NCI-H1417 treated with DMSO at 0.1 percent for 48 hours (cell line): ENCODE data around the gene PPT1.

Source experiments
- DNase-seq: peaks from one replicate; lab custom pipeline; 2025; lab: John Stamatoyannopoulos, UW

Gene PPT1

DNA sequence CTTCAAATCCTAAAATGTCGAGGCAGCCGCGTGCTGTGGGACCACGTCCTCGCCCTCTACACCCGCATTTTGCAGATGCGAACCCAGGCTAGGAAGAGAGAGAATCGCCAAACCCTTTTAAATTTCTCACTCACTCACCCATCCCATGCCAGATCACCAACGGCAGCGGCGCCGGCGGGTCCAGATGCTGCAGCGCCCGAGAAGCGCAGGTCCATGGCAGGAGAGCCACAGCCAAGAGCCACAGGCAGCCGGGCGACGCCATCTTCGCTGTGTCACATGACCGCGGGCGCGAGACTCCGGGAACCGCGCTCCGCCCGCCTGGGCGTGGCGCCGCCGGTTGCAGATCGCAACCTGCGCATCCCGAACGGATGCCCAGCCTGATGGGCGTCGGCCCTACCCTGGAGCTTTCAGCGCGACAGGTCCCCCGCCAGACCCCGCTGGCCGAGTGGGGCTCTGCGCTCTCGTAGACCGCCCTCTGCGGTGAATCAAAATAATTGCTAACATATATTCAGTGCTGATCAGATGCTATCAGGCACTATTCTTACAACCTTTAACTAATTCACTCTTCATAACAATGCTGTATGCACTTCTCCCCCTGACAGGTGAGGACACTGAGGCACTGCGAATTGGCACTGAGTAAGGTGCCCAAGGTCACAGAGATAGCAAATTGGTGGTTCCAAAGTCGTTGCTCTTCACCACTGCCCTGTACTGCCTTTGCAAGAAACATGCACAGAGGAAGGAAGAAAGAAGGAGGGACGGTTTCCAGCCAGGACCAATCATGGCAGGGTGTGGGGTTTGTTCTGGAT, at the start of gene PPT1:
PPT1 (minus strand) TSS at position 276 of the 806 bp plus-strand sequence; CDS start at position 262, 14 bp downstream.
- DNase-seq = peak; percentile 30

DNA sequence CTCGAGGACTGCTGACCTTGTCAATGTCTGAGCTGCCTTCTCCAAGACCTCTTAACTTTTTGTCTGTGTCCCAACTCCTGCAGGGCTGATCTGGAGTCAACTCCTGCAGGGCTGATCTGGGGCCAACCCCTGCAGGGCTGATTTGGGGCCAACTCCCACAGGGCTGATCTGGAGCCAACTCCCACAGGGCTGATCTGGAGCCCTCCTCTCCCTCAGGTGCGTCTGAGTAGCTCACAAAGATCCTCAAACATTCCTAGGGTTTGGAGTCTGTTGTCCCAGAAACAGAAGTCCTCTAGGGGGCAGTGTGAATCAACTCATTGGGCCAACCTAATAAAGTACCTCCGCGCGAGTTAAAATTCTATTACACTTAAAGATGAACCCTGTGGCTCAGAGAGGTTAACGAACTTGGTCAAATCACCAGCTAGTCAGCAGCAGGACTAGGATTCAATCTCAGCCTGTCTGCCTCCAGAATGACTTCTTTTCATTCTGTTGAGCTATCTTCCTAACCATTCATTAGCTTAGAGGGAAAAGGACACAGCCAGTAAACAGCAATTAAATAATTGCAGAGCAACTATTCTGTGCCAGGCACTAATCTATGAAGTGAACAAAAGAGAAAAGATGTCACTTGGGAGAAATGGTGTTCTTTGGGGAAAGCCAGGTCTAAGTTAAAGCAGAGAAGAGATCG, 47.0 kb upstream of the PPT1 start:
- peak; percentile 5 for DNase-seq

DNA sequence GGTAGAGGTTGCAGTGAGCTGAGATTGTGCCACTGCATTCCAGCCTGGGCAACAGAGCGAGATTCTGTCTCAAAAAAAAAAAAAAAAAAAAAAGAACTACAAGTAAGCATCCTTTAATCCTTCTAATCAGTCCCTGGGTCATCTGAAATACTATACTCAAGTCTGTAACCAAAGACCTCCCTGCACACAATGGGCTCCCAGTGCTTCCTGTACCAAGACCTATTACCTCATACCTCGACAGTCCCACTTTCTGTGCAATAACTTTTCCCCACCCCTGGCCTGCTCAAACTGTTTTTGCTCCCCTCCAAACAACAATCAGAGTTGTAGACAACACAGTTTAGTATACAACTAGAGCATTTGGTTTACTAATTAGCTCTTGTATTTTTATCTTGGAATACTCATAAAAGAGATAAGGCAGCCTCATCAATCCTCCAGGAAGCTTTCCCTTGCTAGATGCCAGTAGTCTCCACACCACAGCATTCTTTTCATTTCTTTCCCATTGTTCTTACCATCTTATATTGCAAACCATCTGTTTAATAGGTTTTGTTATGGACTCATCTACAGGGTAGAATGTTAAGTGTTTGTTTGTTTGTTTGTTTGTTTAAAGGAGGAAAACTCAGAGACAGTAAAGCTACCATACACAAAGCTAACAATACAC, 45.0 kb upstream of the PPT1 start:
- DNase-seq = no peak

DNA sequence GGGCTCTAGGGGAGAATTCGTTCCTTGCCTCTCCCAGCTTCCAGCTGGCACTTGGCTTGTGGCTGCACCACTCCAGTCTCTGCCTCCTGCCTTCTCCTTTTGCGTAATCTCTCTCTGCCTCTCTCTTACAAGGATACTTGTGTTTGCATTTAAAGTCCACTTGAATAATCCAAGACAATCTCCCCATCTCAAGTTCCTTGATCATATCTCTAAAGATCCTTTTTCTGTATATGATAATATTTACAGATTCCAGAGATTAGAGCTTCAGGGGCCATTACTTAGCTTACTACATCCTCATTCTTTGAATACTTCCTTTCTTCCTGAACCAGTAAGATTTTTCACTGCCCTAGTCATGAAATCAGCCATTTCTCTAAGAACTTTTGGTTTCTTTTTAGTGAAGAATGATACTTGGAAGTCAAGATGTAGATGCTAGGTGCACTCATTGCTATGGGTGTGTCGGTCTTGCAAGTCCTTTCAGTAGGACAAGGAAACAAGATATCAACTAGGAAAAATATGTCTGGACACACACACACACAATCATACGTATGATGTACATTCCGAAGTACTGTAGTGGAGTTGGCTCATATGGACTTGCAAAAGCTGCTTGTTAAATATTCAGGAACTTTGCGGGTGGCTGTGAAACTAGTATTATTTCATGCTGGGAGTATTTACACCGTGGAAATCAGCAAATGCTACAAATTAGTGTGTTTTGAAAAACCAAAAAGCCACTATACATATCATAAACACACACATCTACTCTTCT, 43.3 kb upstream of the PPT1 start:
- DNase-seq = no peak

DNA sequence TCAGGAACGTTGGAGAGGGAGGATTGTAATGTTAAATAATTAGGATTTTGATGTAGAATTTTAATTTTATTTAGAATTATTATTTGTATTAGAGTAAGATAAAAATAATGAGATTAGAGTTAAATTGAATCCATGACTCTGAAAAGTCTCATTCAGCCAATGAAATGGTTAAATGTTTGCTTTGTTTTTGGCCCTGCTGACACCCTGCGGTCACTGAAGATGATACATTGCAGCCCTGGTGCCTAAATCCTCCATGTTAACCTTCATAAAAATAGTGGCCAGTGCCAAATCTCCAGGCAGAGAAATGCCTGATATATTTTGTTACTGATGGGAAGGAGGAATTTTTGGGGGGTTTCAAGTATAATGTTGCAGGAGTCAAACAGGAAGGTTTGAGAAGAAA, 36.8 kb upstream of the PPT1 start:
- DNase-seq = no peak

DNA sequence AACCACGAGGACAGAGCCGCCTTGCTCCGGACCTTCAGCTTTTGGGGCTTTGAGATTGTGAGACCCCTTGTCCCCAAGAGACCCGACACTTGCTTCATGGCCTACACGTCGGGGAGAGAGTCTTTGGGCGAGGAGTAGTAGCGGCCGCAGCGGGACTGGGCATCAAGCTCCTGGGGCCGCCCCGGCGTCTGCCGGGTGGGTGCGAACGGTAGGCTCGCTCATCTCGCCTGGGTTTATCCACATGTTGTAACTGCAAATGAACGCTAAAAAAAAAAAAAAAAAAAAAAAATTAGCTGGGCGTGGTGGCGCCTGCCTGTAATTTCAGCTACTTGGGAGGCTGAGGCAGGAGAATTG, 36.2 kb upstream of the PPT1 start:
- DNase-seq = no peak

DNA sequence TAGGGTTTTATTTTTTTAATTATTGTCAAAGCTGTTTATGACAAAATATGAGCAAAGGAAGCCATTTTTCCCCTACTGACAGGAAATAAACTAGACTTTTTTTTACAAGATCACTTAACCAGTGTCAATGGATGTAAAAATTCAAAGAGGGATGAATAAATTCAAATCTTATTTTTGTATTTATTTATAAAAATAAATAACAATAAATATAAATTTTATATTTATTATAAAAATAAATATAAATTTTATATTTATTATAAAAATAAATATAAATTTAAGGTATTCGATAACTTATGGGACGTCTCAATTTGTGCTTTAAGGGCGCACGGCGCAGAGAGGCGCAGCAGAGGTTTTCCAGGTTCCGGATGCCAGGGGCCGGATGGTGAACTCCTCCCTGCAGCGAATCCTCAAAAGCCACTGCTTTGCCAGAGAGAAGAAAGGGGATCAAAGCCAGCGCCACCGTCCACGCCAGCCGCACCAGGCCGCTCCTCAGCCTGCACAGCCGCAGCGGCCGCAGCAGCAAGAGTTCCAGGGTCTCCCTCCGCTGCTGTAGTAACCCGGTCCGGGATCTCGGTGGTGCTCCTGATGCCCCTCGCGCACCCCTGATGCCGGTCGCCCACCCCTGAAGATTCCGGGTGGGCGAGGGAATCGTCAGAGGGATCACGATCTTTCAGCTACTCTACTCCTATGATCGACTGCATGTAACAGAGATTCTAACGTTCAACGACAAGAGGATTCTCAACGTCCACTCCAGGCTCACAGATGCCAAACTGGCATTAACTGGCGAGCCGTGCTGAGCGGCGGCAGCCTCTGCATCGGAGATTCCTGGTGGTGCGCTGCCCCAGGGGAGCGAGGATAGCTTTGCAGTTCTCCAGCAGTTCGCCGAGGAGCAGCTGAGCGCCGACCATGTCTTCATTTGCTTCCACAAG, 35.6 kb upstream of the PPT1 start:
- no peak for DNase-seq

DNA sequence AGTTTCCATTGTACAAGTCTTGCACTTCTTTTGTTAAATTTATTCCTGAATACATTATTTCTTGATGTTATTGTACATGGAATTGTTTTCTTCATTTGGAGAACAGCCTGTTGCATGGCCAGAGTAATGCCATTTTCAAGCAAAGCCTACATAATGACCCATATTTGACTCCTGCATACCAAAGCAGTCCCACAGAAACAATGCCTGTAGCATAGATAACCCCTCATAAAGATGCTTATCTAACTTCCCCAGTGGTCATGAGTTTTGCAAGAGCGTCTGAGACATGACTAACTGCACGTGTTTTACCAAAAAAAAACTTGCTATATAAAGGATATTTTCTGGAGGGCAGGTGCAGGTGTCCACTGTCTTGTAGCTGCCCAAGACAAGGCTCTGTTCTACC, 33.8 kb upstream of the PPT1 start:
- no peak for DNase-seq

DNA sequence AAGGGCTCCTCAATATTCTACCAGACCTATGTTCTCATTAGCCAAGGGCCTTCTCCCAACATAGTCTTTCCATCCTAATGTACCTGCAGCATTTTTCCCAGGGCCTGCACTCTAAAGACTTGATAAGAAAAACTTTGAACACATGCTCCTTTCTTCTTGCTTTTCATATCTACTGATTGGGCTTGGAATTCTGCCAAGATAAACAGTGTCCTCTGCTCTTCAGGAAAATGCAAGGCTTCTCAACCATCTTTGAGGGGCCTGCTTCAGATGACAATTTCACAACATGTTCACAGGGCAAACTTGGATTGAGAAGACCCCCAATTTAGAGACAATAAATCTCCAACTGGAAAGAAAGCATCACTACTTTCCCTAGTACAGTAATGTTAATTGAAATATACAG, 25.8 kb upstream of the PPT1 start:
- DNase-seq = no peak

DNA sequence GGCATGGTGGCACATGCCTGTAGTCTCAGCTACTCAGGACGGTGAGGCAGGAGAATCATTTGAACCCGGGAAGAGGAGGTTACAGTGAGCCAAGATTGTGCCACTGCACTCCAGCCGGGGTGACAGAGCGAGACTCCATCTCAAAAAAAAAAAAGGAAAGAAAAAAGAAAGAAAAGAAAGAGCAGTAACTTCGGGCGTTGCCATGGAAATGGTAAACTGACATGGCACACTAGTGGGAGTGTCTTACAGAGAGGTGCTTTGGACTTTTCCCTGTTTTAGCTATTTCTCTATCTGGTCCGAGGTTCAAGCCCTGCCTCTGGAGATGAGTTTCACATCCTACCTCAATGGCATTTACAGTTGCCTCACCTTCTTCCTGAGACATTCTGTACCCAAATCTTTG, 23.1 kb upstream of the PPT1 start:
- no peak for DNase-seq

DNA sequence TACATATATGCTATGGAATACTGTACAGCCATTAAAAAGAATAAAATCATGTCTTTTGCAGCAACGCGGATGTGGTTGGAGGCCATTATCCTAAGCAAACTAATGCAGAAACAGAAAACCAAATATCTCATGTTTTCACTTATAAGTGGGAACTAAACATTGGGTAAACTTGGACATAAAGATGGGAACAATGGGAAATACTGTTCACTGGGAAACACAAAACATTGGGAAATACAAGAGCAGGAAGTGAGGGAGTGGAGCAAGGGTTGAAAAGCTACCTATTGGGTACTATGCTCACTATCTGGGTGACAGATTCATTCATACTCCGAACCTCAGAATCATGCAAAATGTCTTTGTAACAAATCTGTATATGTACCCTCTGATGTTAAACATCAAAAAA, 17.3 kb upstream of the PPT1 start:
- no peak for DNase-seq

DNA sequence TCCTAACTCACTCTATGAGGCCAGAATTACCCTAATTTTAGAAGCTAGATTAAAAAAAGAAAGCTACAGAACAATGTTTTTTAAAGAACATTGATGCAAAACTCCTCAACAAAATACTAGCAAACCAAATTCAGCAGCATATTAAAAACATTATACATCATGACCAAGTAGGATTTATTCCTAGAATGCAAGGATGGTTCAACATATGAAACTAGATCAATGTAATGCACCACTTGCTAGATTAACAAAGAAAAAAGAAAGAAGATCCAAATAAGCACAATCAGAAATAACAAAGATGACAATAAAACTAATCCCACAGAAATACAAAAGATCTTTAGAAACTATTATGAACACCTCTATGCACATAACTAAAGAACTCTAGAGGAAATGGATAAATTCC, 13.3 kb upstream of the PPT1 start:
- DNase-seq = no peak

DNA sequence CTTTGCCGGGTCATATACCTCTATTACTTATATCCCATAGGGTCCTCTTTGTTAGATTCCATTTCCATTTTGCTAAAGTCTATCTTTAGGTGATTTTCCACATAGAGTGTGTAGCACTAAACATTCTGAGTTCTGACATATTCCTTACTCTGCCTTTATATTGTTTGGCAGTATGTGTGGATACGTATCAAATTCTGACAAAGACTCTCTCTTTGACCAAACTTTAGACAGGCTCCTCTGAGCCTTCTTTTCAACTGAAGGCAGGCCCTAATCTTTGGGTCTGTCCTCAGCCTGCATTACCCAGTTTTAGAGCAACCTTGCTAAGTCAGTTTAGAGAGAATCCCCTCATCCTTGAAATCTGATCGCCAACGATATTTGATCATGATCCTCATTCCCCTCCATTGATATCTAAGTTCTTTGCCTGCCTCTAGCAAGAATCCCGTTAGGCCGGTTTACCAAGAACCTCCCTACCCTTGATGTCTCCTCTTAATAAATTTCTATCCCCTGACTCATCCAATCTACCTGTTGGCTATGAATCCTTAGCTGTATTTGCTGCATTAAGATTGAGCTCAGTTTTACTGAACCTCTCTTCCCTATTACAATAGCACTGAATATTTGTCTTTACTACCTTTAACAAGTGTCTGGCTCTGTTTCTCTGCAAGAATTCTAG, 10.4 kb upstream of the PPT1 start:
- no peak for DNase-seq

DNA sequence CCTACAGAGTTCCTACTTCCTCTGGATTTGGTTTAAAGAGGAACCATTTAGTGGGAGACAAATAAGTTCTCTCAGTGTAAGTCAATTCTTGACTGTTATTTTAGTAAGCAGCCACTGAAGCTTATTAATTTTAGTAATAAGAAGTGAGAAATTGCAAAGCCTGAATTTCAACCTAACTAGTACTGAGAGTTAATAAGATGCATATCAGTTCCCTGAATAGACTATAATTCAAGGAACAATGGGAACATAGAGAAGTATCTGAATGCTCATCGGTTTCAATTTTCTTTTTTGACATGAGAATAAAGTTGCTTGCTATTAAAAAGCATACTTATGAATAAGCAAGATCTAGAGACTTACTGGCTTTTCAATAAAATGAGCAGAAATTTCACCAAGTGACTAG, 8.0 kb upstream of the PPT1 start:
- DNase-seq = no peak

DNA sequence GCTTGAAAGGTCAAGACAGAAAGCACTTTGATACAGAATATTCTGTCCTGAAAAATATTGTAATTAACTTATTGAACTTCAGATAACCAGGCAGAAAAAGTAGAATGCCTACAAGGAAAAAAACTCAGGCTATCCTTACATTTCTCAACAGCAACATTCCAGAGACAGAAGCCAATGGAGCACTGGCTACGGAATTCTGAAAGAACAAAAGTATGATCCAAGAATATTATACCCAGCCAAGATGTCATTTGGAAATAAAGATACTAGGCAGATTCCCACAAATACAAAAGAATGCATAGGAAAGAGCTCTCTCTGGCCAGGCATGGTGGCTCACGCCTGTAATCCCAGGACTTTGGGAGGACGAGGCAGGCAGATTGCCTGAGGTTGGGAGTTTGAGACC, 5.8 kb upstream of the PPT1 start:
- DNase-seq = no peak

DNA sequence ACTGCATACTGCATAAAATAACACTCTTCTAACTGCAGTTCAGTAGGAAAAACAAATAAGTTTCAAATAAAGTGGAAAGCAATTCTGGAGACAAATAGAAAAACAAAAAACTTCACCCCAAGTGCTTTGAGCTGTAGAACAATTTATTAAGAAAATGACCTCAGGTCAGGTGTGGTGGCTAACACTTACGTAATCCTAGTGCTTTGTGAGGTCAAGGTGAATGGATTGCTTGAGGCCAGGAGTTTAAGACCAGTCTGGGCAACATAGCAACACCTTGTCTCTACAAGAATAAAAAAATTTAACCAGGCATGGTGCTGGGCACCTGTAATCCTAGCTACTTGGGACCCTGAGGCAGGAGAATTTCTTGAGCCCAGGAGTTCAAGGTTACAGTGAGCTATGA, 5.0 kb upstream of the PPT1 start:
- no peak for DNase-seq

DNA sequence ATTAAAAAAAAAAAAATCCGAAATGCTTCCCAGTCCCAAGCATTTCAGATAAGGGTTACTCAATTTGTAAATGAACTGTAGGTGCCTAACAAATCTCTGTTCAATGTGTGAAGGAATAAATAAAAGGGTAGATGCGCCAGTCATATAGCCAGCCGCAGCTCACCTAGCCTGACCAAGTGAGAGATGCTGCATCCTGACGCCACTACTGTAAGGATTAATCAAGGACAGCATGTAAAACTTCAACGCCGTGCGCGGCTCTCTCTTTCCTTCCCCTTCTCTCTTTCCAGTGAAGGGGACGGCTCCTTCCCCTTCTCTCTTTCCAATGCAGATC, 441 bp downstream of the PPT1 start:
- no peak for DNase-seq

DNA sequence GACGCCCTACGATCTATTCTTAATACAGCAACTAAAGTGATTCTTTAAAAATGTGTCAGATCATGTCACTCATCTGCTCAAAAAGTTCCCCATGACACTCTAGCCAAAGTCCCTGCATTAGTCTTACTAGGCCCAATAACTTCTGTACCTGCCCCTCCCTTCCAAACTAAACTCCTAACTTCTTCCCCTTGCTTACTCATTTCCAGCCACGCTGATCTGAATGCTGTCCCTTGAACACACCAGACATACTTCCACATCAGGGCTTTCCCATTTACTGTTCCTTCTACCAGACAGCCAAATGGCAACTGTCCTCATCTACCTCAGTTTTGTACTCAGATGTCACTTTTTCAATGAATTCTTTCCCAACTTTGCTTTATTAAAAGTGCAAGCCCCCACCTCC, 1.2 kb downstream of the PPT1 start:
- no peak for DNase-seq

DNA sequence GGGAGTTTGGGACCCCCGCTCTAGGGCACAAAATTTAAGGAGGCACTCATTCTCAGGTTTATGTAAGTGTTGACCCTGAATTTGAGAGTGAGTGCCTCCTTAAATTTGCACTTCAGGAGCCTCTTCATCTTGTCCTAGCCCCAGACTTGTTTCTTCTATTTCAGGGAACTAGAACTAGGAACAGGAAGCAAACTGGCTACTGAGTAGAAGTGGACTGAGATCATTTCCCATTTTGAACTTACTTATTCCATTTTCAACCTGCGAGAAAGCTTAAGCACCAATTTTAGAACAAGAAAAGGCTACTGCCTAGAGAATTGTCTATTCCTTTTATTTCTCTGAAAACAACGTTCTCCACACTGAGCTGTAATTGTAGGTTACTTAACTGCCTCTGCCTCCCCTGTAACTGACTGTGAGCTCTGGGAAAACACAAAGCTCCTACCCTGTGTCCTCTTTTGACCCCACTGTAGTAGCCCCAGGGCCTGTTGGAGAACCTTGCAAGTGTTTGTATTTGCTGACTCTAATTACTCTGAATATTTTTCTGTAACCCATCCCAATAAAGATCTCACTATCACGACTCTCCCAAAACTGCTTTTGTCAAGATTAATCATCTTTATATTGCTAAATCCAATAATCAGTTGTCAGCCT, 2.5 kb downstream of the PPT1 start:
- DNase-seq = no peak
